DOHH2 (cell line): ENCODE data around the gene KRT6B.

Experiments
- H3F3A ChIP-seq: fragments of 200-600 bp; sonication (generic), shearing (Covaris generic); 2 replicates; pipeline ENCODE4 v1.6.0; 2016; ENCODE audit warnings: antibody characterized with exemption, mild to moderate bottlenecking; ENCODE audit not compliant: control insufficient read depth, insufficient read depth
- H3K27ac ChIP-seq: fragments of 200-600 bp; sonication (generic); 2 replicates; pipeline ENCODE4 v1.5.1; 2014; ENCODE audit warnings: low read depth, mild to moderate bottlenecking, low read length, moderate library complexity
- H3K27me3 ChIP-seq: fragments of 200-600 bp; sonication (generic); 2 replicates; pipeline ENCODE4 v1.6.1; 2014; ENCODE audit warnings: mild to moderate bottlenecking, low read length, mixed read lengths; ENCODE audit not compliant: control insufficient read depth
- H3K36me3 ChIP-seq: fragments of 200-600 bp; sonication (generic); 2 replicates; pipeline ENCODE4 v1.6.1; 2014; ENCODE audit warnings: mild to moderate bottlenecking, low read length, moderate library complexity, mixed read lengths; ENCODE audit not compliant: control insufficient read depth
- H3K4me1 ChIP-seq: fragments of 200-600 bp; sonication (generic); 2 replicates; pipeline ENCODE4 v1.6.1; 2014; ENCODE audit warnings: mild to moderate bottlenecking, low read length, mixed read lengths; ENCODE audit not compliant: control insufficient read depth
- H3K4me2 ChIP-seq: fragments of 200-600 bp; sonication (generic); 2 replicates; pipeline ENCODE4 v1.6.0; 2014; ENCODE audit warnings: mild to moderate bottlenecking, low read length, moderate library complexity
- H3K4me3 ChIP-seq: fragments of 200-600 bp; sonication (generic); 2 replicates; pipeline ENCODE4 v1.5.1; 2014; ENCODE audit warnings: mild to moderate bottlenecking, low read length, mixed read lengths
- H3K79me2 ChIP-seq: fragments of 200-600 bp; sonication (generic); 2 replicates; pipeline ENCODE4 v1.6.1; 2014; ENCODE audit warnings: mild to moderate bottlenecking, low read length, mixed read lengths; ENCODE audit not compliant: control insufficient read depth
- H3K9me2 ChIP-seq: fragments of 200-600 bp; sonication (generic); replicated peaks from 2 replicates; pipeline ENCODE4 v1.6.1; 2014; ENCODE audit warnings: mild to moderate bottlenecking, low read length, mixed read lengths; ENCODE audit not compliant: control insufficient read depth
- H3K9me3 ChIP-seq: fragments of 200-600 bp; sonication (generic); 2 replicates; pipeline ENCODE4 v1.6.1; 2014; ENCODE audit warnings: antibody characterized with exemption, low read length, mixed read lengths; ENCODE audit not compliant: control insufficient read depth, insufficient read depth
- H4K20me1 ChIP-seq: fragments of 200-600 bp; sonication (generic); 2 replicates; pipeline ENCODE4 v1.6.0; 2014; ENCODE audit warnings: low read depth, mild to moderate bottlenecking, antibody characterized with exemption, low read length, moderate library complexity; ENCODE audit not compliant: control insufficient read depth, insufficient read depth
- EZH2phosphoT487 ChIP-seq: fragments of 200-600 bp; sonication (generic); IDR thresholded peaks from 2 replicates; pipeline ENCODE4 v1.6.1; 2017; ENCODE audit warnings: borderline replicate concordance, mild to moderate bottlenecking, antibody characterized with exemption, low read length, moderate library complexity, mixed read lengths
- TF ChIP-seq, protein P1 (sequence below): fragments of 200-600 bp; sonication (generic); IDR thresholded peaks from one replicate; pipeline ENCODE4 v1.5.1; 2014; ENCODE audit warnings: antibody characterized with exemption, mild to moderate bottlenecking, low read depth, low read length; ENCODE audit not compliant: poor library complexity, severe bottlenecking

The KRT6B gene

DNA sequence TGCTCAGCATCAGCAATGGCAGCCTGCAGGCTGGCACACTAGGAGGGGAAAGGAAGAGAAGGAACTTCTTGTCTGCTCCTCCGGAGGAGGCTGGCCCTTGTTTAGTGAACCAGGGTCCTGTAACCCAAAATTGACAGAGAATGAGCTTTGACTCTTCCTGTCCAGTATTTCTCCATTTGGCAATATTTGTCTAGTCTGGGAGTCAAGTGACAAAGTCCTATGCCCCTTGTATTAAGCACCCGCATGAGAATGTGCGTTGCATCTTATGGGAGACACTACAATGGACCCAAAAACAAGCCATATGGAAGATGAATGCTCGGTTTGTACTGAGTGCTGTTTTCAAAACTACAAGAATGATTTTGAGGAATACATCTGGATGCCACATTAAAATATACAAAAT lies 17.9 kb upstream of the KRT6B start:
- Histone ChIP-seq H3K79me2 (no peaks in the 10 kb centered on the region), H3K36me3 (no peaks in the 10 kb centered on the region), H3F3A (no peaks in the 10 kb centered on the region), H3K9me3 (no peaks in the 10 kb centered on the region), H3K4me2 (no peak overlapping the region), H3K27ac (no peak overlapping the region), H3K4me1 (no peaks in the 10 kb centered on the region), H3K27me3 (no peaks in the 10 kb centered on the region; the same call in 1 of the 2 replicates), H3K4me3 (no peak overlapping the region), H3K9me2 (no peaks in the 10 kb centered on the region), H4K20me1 (no peaks in the 10 kb centered on the region)
- no peak for TF ChIP-seq EZH2phosphoT487

DNA sequence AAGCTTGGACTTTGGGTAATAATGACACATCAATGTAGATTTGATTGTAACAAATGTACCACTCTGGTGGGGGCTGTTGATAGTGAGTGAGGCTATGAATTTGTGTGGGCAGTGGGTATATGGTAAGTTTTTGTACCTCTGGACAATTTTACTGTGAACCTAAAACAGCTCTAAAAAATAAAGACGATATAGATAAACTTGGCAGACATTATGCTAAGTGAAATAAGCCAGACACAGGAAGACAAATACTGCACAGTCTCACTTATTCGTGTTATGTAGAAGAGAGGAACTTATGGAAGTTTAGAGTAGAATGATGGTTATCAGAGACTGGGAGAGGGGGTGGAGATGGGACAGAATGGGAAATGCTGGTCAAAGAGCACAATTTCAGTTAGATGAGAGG lies 13.0 kb upstream of the KRT6B start:
- Histone ChIP-seq H3K4me1 (no peaks in the 10 kb centered on the region), H3F3A (no peaks in the 10 kb centered on the region), H3K79me2 (no peaks in the 10 kb centered on the region), H3K36me3 (no peaks in the 10 kb centered on the region), H4K20me1 (no peaks in the 10 kb centered on the region), H3K27me3 (peaks cover 7% of the 10 kb centered on the region), H3K4me3 (no peak overlapping the region), H3K27ac (no peak overlapping the region), H3K4me2 (no peak overlapping the region), H3K9me3 (no peaks in the 10 kb centered on the region), H3K9me2 (no peaks in the 10 kb centered on the region)
- no peak for TF ChIP-seq EZH2phosphoT487
- TF ChIP-seq, protein P1, sequence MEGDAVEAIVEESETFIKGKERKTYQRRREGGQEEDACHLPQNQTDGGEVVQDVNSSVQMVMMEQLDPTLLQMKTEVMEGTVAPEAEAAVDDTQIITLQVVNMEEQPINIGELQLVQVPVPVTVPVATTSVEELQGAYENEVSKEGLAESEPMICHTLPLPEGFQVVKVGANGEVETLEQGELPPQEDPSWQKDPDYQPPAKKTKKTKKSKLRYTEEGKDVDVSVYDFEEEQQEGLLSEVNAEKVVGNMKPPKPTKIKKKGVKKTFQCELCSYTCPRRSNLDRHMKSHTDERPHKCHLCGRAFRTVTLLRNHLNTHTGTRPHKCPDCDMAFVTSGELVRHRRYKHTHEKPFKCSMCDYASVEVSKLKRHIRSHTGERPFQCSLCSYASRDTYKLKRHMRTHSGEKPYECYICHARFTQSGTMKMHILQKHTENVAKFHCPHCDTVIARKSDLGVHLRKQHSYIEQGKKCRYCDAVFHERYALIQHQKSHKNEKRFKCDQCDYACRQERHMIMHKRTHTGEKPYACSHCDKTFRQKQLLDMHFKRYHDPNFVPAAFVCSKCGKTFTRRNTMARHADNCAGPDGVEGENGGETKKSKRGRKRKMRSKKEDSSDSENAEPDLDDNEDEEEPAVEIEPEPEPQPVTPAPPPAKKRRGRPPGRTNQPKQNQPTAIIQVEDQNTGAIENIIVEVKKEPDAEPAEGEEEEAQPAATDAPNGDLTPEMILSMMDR: no peak

- H3K9me3 ChIP-seq: no peaks in the 10 kb centered on the region
- no peaks in the 10 kb centered on the region for H3K4me1 ChIP-seq
- H3K36me3 ChIP-seq: no peaks in the 10 kb centered on the region
- no peaks in the 10 kb centered on the region for H4K20me1 ChIP-seq
- no peaks in the 10 kb centered on the region for H3K79me2 ChIP-seq
- peaks cover 11% of the 10 kb centered on the region for H3K27me3 ChIP-seq
- H3K4me2 ChIP-seq: no peak overlapping the region
- no peaks in the 10 kb centered on the region for H3K9me2 ChIP-seq
- TF ChIP-seq, protein P1: no peak
- TF ChIP-seq EZH2phosphoT487: no peak
- H3K27ac ChIP-seq: no peak overlapping the region
- no peak overlapping the region for H3K4me3 ChIP-seq
- no peaks in the 10 kb centered on the region for H3F3A ChIP-seq
These were observed 9.7 kb upstream of the KRT6B start for GRCh38 chr12:52461693-52462092.

GRCh38 chr12:52458861-52459260 lies 6.9 kb upstream of the KRT6B start:
- Histone ChIP-seq H3K4me3 (no peak overlapping the region), H3K4me2 (no peak overlapping the region), H3K36me3 (no peaks in the 10 kb centered on the region), H3K27me3 (peaks cover 18% of the 10 kb centered on the region), H3K4me1 (no peaks in the 10 kb centered on the region), H3K9me2 (no peaks in the 10 kb centered on the region), H3K9me3 (no peaks in the 10 kb centered on the region), H3K27ac (no peak overlapping the region), H3F3A (no peaks in the 10 kb centered on the region), H3K79me2 (no peaks in the 10 kb centered on the region), H4K20me1 (no peaks in the 10 kb centered on the region)
- TF ChIP-seq, protein P1: no peak
- TF ChIP-seq EZH2phosphoT487: no peak
